HG03159 (cell line): ENCODE measurements around the gene CERS1.

Experiments used
- ATAC-seq: cut with Tn5 transposase; IDR thresholded peaks from one replicate; pipeline ENCODE4 v1.9.1; 2021; ENCODE audit warnings: mild to moderate bottlenecking, moderate library complexity; ENCODE audit not compliant: unreplicated experiment

CERS1 gene

GRCh38 chr19:18899624-18900560, 3.9 kb upstream of the CERS1 start:
- ATAC-seq = no peak

- no peak for ATAC-seq
These were observed 2.9 kb upstream of the CERS1 start for GRCh38 chr19:18898607-18899408.

- no peak for ATAC-seq
These were observed 2.2 kb upstream of the CERS1 start for GRCh38 chr19:18898081-18898606.

GRCh38 chr19:18897094-18898029, 1.4 kb upstream of the CERS1 start:
- no peak for ATAC-seq

GRCh38 chr19:18896421-18896841, 473 bp upstream of the CERS1 start:
- no peak for ATAC-seq

GRCh38 chr19:18895038-18895823, 727 bp downstream of the CERS1 start:
- ATAC-seq = no peak

GRCh38 chr19:18894254-18895037, 1.5 kb downstream of the CERS1 start:
- no peak for ATAC-seq

GRCh38 chr19:18893587-18894253, 2.2 kb downstream of the CERS1 start:
- no peak for ATAC-seq

GRCh38 chr19:18889949-18890745, 5.8 kb downstream of the CERS1 start:
- ATAC-seq = no peak

GRCh38 chr19:18886972-18887371, 9.0 kb downstream of the CERS1 start:
- no peak for ATAC-seq

GRCh38 chr19:18883526-18884304, 12.2 kb downstream of the CERS1 start:
- ATAC-seq = no peak

- ATAC-seq = no peak
These were observed 14.5 kb downstream of the CERS1 start for GRCh38 chr19:18881491-18881890.

GRCh38 chr19:18879579-18880373, 16.2 kb downstream of the CERS1 start:
- ATAC-seq = no peak

- no peak for ATAC-seq
These were observed 16.9 kb downstream of the CERS1 start for GRCh38 chr19:18878858-18879578.

- no peak for ATAC-seq
These were observed 17.7 kb downstream of the CERS1 start for GRCh38 chr19:18878058-18878797.
